ENCODE data around the gene PLA2G4A. TPM values are rescaled to one million over a fixed set of nuclear protein-coding genes. Genes with fewer than 3 reads are reported as not detected.

The PLA2G4A gene
- total and polyA plus RNA-seq, 2 donors (not counting 3 experiments of a cell fraction or from before 2014, with no cell fraction given) = 8.2 to 13.3 TPM

DNA sequence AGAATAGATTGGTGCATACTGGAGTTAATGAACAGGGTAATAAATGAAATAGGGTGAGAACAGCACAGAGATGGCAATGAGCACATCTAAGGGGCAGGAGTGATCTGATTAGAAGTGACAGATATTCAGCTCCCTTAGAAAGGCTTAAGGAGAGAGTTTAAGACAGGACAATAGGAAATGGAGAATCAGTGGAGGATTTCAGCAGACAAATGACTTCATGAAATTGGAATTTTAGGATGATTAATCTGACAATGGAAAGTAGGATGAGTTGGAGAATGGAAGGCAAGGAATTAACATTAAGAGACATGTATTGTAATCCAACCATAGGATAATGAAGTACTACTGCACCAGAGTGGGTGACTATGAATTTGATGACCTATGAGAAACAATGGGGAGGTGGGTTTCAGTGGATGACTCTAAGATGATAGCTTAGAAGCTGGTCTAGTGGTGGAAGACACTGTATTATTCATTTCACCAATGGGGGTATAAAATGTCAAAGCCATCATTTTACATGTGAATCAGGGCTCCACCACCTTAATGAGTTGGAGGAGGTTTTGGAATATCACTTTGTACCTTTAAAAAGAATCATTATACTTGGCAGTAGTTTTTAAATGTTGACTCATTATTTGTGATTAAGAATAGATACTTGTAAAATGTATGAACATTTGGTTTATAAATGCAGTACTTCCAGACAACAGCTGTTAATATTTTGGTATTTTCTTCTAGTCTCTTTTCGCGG, 139.1 kb downstream of the PLA2G4A start:
- FAIRE-seq (no peak), DNase-seq (ENCODE audit: low read depth, low spot score) (no peak)
- no peak overlapping the region for H3K4me2 ChIP-seq (ENCODE audit: insufficient read depth, low read length)
- CTCF ChIA-PET = no interaction called here
- intact Hi-C loops (cut with micrococcal nuclease) = no loop called here
- POLR2A ChIA-PET = no interaction called here
- H2AFZ ChIP-seq (ENCODE audit: low read depth, low read length) = no peak overlapping the region
- no peaks in the 10 kb centered on the region for H3K9me3 ChIP-seq (replicated peaks; ENCODE audit: control insufficient read depth, insufficient read depth, low read length)
- dilution Hi-C loops (cut with MboI; ENCODE audit: extremely low pct_ligation_motif_present, low sequenced_read_pairs) = no loop called here
- peaks cover 7% of the 10 kb centered on the region for H3K4me1 ChIP-seq (ENCODE audit: control insufficient read depth, extremely low read depth, insufficient read depth, low read length)
- no peaks in the 10 kb centered on the region for H3K9me1 ChIP-seq (replicated peaks; ENCODE audit: control insufficient read depth, extremely low read depth, insufficient read depth, low read length)
- TF ChIP-seq MYC (IDR thresholded peaks at IDR 0.05; ENCODE audit: low read depth, low read length) (no peak), GATA2 (IDR thresholded peaks at IDR 0.05; ENCODE audit: insufficient read depth, insufficient read length, low read depth, low read length) (no peak), POLR2A (IDR thresholded peaks at IDR 0.05; ENCODE audit: low read depth, low read length) (no peak), EZH2 (IDR thresholded peaks at IDR 0.05; ENCODE audit: borderline replicate concordance, low read depth, low read length, severe bottlenecking) (no peak), JUN (IDR thresholded peaks at IDR 0.05; ENCODE audit: borderline replicate concordance, insufficient read depth, insufficient read length, low read depth) (no peak), POLR2AphosphoS5 (IDR thresholded peaks at IDR 0.05; ENCODE audit: insufficient read depth, low read depth, low read length) (no peak), MAX (IDR thresholded peaks at IDR 0.05; ENCODE audit: insufficient read depth, insufficient read length) (no peak), FOS (IDR thresholded peaks at IDR 0.05; ENCODE audit: borderline replicate concordance, insufficient read depth, low read length) (no peak)
- TF ChIP-seq, protein P1, sequence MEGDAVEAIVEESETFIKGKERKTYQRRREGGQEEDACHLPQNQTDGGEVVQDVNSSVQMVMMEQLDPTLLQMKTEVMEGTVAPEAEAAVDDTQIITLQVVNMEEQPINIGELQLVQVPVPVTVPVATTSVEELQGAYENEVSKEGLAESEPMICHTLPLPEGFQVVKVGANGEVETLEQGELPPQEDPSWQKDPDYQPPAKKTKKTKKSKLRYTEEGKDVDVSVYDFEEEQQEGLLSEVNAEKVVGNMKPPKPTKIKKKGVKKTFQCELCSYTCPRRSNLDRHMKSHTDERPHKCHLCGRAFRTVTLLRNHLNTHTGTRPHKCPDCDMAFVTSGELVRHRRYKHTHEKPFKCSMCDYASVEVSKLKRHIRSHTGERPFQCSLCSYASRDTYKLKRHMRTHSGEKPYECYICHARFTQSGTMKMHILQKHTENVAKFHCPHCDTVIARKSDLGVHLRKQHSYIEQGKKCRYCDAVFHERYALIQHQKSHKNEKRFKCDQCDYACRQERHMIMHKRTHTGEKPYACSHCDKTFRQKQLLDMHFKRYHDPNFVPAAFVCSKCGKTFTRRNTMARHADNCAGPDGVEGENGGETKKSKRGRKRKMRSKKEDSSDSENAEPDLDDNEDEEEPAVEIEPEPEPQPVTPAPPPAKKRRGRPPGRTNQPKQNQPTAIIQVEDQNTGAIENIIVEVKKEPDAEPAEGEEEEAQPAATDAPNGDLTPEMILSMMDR (IDR thresholded peaks at IDR 0.05; ENCODE audit: extremely low read depth in 1 of 2, insufficient read depth in 1 of 2, low read depth in 1 of 2, low read length in 2 of 2) = no peak
- H3K4me3 ChIP-seq (replicated peaks in 1 of 3; ENCODE audit: insufficient read depth in 1 of 3, low read depth in 1 of 3, low read length in 3 of 3) = no peak overlapping the region
- no TSS peak for BruUV-seq (replicated peaks)
- no peak overlapping the region for H3K9ac ChIP-seq (replicated peaks; ENCODE audit: extremely low read depth, insufficient read depth, low read length)
- no peaks in the 10 kb centered on the region for H4K20me1 ChIP-seq (replicated peaks; ENCODE audit: control insufficient read depth, extremely low read depth, insufficient read depth, low read length)
- no peaks in the 10 kb centered on the region for H3K79me2 ChIP-seq (ENCODE audit: control insufficient read depth, insufficient read depth, low read length)
- peaks cover 0 to 2% of the 10 kb centered on the region in 2 experiments for H3K36me3 ChIP-seq (ENCODE audit: control insufficient read depth in 2 of 2, extremely low read depth in 1 of 2, insufficient read depth in 2 of 2, low read length in 2 of 2)
- H3K27me3 ChIP-seq (ENCODE audit: control insufficient read depth in 2 of 2, insufficient read depth in 2 of 2, low read length in 2 of 2) = no peaks in the 10 kb centered on the region
- H3K27ac ChIP-seq (ENCODE audit: insufficient read depth, low read depth, low read length) = no peak overlapping the region
